Measurements from ENCODE around the gene R3HCC1L. TPM values are rescaled to one million over a fixed set of nuclear protein-coding genes. Genes with fewer than 3 reads are reported as not detected.
"Not testable (repeated sequence)": the region's sequence is repeated elsewhere in the genome, so short reads cannot be mapped to it uniquely, and the experiment has no call there.

The R3HCC1L gene
- total RNA-seq, 4 donors from 2014 or later: 12.1 to 23.6 (median 16.7) TPM

DNA sequence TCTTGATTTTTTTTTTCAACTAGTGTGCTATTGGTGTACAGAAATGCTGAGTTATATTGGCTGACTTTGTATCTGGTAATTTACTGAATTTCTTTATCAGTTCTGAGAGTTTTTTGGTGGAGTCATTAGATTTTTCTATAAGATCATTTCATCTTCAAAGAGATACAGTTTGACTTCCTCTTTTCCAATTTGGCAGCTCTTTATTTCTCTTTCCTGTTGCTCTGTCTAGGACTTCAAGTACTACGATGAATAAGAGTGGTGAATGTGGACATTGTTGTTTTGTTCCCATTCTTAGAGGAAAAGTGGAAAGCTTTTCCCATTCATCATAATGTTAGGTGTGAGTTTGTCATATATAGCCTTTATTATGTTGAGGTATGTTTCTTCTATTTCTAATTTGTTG, 83.3 kb downstream of the R3HCC1L start:
- no peak for TF ChIP-seq POLR2A (IDR thresholded peaks at IDR 0.05)
- no peak for TF ChIP-seq CTCF (IDR thresholded peaks at IDR 0.05)
- intact Hi-C loops (cut with DNase I; ENCODE audit: low total_unique reads): no loop called here
- no peak for DNase-seq (ENCODE audit: low spot score in 2 of 2)
- H3K4me3 ChIP-seq (ENCODE audit: low read depth, poor library complexity, severe bottlenecking): no peak overlapping the region
- WGBS, 2 donors: 68 to 73% methylated on average over 1 of the region's 1 CpG

- TF ChIP-seq CTCF (IDR thresholded peaks at IDR 0.05): no peak
- no peak for TF ChIP-seq POLR2A (IDR thresholded peaks at IDR 0.05)
- no peak overlapping the region for H3K4me3 ChIP-seq (ENCODE audit: low read depth, poor library complexity, severe bottlenecking)
- intact Hi-C loops (cut with DNase I; ENCODE audit: low total_unique reads): no loop called here
- whole genome bisulfite sequencing, 2 donors: 97% methylated on average over 6 of the region's 6 CpGs
- no peak for DNase-seq (ENCODE audit: low spot score in 2 of 2)
Measured at GRCh38 chr10:98223874-98224273, 89.4 kb downstream of the R3HCC1L start.

- TF ChIP-seq POLR2A (IDR thresholded peaks at IDR 0.05) (no peak), CTCF (IDR thresholded peaks at IDR 0.05) (no peak)
- H3K4me3 ChIP-seq (ENCODE audit: low read depth, poor library complexity, severe bottlenecking): no peak overlapping the region
- intact Hi-C loops (cut with DNase I; ENCODE audit: low total_unique reads): no loop called here
- DNase-seq (ENCODE audit: low spot score in 2 of 2): no peak
- 64 to 76% methylated on average over 2 of the region's 2 CpGs for WGBS, 2 donors
Measured at GRCh38 chr10:98224509-98224908, 90.1 kb downstream of the R3HCC1L start.

DNA sequence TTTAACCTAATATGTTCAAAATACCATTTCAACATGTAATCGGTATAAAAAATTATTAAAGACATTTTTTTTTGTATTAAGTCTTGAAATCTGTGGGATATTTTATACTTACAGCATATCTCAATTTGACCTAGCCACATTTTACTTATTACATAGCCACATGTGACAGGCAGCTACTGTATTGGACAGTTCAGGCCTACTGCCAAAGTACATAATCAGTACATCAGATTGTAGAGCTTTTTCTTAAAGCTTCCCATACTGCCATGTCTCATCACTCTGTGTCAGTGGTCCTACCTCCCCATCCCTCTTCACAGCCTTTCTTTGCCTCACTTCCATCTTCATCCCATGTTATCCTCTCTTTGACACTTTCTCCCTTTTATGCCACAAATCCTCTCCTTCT, 90.5 kb downstream of the R3HCC1L start:
- TF ChIP-seq POLR2A (IDR thresholded peaks at IDR 0.05) (no peak), CTCF (IDR thresholded peaks at IDR 0.05) (no peak)
- DNase-seq (ENCODE audit: low spot score in 2 of 2): no peak
- WGBS, 2 donors: 84 to 90% methylated on average over 1 of the region's 1 CpG
- H3K4me3 ChIP-seq (ENCODE audit: low read depth, poor library complexity, severe bottlenecking): no peak overlapping the region
- intact Hi-C loops (cut with DNase I; ENCODE audit: low total_unique reads): no loop called here

- intact Hi-C loops (cut with DNase I; ENCODE audit: low total_unique reads): no loop called here
- no peak for DNase-seq (ENCODE audit: low spot score in 2 of 2)
- WGBS, 2 donors: 85 to 94% methylated on average over 1 of the region's 1 CpG
- no peak for TF ChIP-seq POLR2A (IDR thresholded peaks at IDR 0.05)
- H3K4me3 ChIP-seq (ENCODE audit: low read depth, poor library complexity, severe bottlenecking): no peak overlapping the region
Measured at GRCh38 chr10:98226508-98227144, 92.2 kb downstream of the R3HCC1L start.

DNA sequence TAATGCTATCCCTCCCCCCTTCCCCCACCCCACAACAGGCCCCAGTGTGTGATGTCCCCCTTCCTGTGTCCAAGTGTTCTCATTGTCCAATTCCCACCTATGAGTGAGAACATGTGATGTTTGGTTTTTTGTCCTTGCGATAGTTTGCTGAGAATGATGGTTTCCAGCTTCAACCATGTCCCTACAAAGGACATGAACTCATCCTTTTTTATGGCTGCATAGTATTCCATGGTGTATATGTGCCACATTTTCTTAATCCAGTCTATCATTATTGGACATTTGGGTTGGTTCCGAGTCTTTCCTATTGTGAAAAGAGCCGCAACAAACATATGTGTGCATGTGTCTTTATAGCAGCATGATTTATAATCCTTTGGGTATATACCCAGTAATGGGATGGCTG, 93.3 kb downstream of the R3HCC1L start:
- WGBS, 2 donors: 98 to 99% methylated on average over 3 of the region's 3 CpGs
- H3K4me3 ChIP-seq (ENCODE audit: low read depth, poor library complexity, severe bottlenecking); intact Hi-C loops (cut with DNase I; ENCODE audit: low total_unique reads); DNase-seq (ENCODE audit: low spot score in 2 of 2): not testable (repeated sequence)

- intact Hi-C loops (cut with DNase I; ENCODE audit: low total_unique reads); DNase-seq (ENCODE audit: low spot score in 2 of 2); H3K4me3 ChIP-seq (ENCODE audit: low read depth, poor library complexity, severe bottlenecking): not testable (repeated sequence)
- WGBS, 2 donors: 97 to 100% methylated on average over 1 of the region's 1 CpG
Measured at GRCh38 chr10:98228266-98228665, 93.8 kb downstream of the R3HCC1L start.

All from lower leg skin (tissue), 4 donors.